HEK293 (cell line): ENCODE data around the gene FAM171A1.

Source experiments
- CTCF ChIA-PET: fragments of 350-600 bp; formaldehyde crosslinking; extraction: SDS; loops from one replicate; lab custom pipeline; 2021; ENCODE audit warnings: antibody characterized with exemption; lab: Yijun Ruan, JAX
- POLR2A ChIA-PET: fragments of 300-600 bp; formaldehyde crosslinking; extraction: SDS; loops from one replicate; lab custom pipeline; 2020; ENCODE audit warnings: antibody characterized with exemption, inconsistent platforms; lab: Yijun Ruan, JAX
- H3K27ac ChIP-seq: fragments of 200-500 bp; sonication (Bioruptor generic); 2 replicates; pipeline ENCODE4 v1.5.1; 2014; ENCODE audit warnings: low read depth, low read length, control low read depth, inconsistent platforms; ENCODE audit errors: extremely low read depth
- H3K36me3 ChIP-seq, 2 experiments: fragments of 200-500 bp in 1 of 2; sonication (Bioruptor generic) in 1 of 2; 1 replicate in 1 of 2; 2 replicates in 1 of 2; pipeline ENCODE4 v1.5.1; 2014 to 2017; ENCODE audit warnings: inconsistent platforms in 2 of 2, low read length in 2 of 2; ENCODE audit not compliant: control insufficient read depth in 2 of 2, insufficient read depth in 1 of 2
- H3K4me1 ChIP-seq: fragments of 200-500 bp; sonication (Bioruptor generic); 2 replicates; pipeline ENCODE4 v1.5.1; 2014; ENCODE audit warnings: mild to moderate bottlenecking, low read length, inconsistent platforms; ENCODE audit not compliant: control insufficient read depth, insufficient read depth
- H3K4me3 ChIP-seq: 2 replicates; pipeline ENCODE4 v1.5.1; 2011; ENCODE audit warnings: low read depth, mild to moderate bottlenecking, control low read depth, low read length, moderate library complexity
- H3K9me3 ChIP-seq: fragments of 200-500 bp; sonication (Bioruptor generic); 2 replicates; pipeline ENCODE4 v1.5.1; 2014; ENCODE audit warnings: low read depth, low read length, inconsistent platforms; ENCODE audit not compliant: control insufficient read depth, insufficient read depth
- MEIS1 ChIP-seq: sonication (generic); formaldehyde crosslinking; IDR thresholded peaks from 2 replicates; pipeline ENCODE4 v1.8.1; 2022; ENCODE audit warnings: missing genetic modification reagents, mild to moderate bottlenecking, borderline replicate concordance
- ZBTB1 ChIP-seq: fragments of 450-650 bp; formaldehyde crosslinking; IDR thresholded peaks from 2 replicates; pipeline ENCODE4 v1.5.1; 2016; ENCODE audit warnings: missing biosample characterization, missing genetic modification characterization
- ZBTB20 ChIP-seq: fragments of 450-650 bp; formaldehyde crosslinking; IDR thresholded peaks from 2 replicates; pipeline ENCODE4 v1.5.1; 2016; ENCODE audit warnings: missing biosample characterization, missing genetic modification characterization
- ZNF10 ChIP-seq: fragments of 450-650 bp; formaldehyde crosslinking; IDR thresholded peaks from 2 replicates; pipeline ENCODE4 v1.5.1; 2017; ENCODE audit warnings: missing biosample characterization, missing genetic modification characterization
- ZNF114 ChIP-seq: fragments of 450-650 bp; formaldehyde crosslinking; IDR thresholded peaks from 2 replicates; pipeline ENCODE4 v1.5.0; 2017; ENCODE audit warnings: missing biosample characterization, missing genetic modification characterization
- ZNF146 ChIP-seq: fragments of 450-650 bp; formaldehyde crosslinking; IDR thresholded peaks from 2 replicates; pipeline ENCODE4 v1.5.1; 2016; ENCODE audit warnings: missing biosample characterization, missing genetic modification characterization
- ZNF148 ChIP-seq: fragments of 450-650 bp; formaldehyde crosslinking; IDR thresholded peaks from 2 replicates; pipeline ENCODE4 v1.5.0; 2017; ENCODE audit warnings: missing biosample characterization, missing genetic modification characterization, borderline replicate concordance
- ZNF184 ChIP-seq: fragments of 450-650 bp; IDR thresholded peaks from 2 replicates; pipeline ENCODE4 v1.5.1; 2018; ENCODE audit warnings: missing biosample characterization, mild to moderate bottlenecking, missing genetic modification characterization
- ZNF214 ChIP-seq: fragments of 450-650 bp; formaldehyde crosslinking; IDR thresholded peaks from 2 replicates; pipeline ENCODE4 v1.5.1; 2017; ENCODE audit warnings: missing biosample characterization, mild to moderate bottlenecking, missing genetic modification characterization, borderline replicate concordance
- ZNF350 ChIP-seq: fragments of 450-650 bp; formaldehyde crosslinking; IDR thresholded peaks from 2 replicates; pipeline ENCODE4 v1.5.0; 2017; ENCODE audit warnings: missing biosample characterization, mild to moderate bottlenecking, missing genetic modification characterization
- ZNF366 ChIP-seq: fragments of 450-650 bp; formaldehyde crosslinking; conservative IDR thresholded peaks from 2 replicates; pipeline ENCODE4 v1.5.1; 2016; ENCODE audit warnings: missing biosample characterization, missing genetic modification characterization
- ZNF423 ChIP-seq: fragments of 450-650 bp; formaldehyde crosslinking; IDR thresholded peaks from 2 replicates; pipeline ENCODE4 v1.5.1; 2016; ENCODE audit warnings: missing biosample characterization, missing genetic modification characterization
- ZNF513 ChIP-seq: fragments of 450-650 bp; IDR thresholded peaks from 2 replicates; pipeline ENCODE4 v1.5.1; 2018; ENCODE audit warnings: missing biosample characterization, missing genetic modification characterization
- ZNF514 ChIP-seq: fragments of 450-650 bp; formaldehyde crosslinking; IDR thresholded peaks from 2 replicates; pipeline ENCODE4 v1.5.1; 2016; ENCODE audit warnings: missing biosample characterization, missing genetic modification characterization
- ZNF549 ChIP-seq: fragments of 450-650 bp; IDR thresholded peaks from 2 replicates; pipeline ENCODE4 v1.5.1; 2018; ENCODE audit warnings: missing biosample characterization, missing genetic modification characterization, mild to moderate bottlenecking, inconsistent platforms, moderate library complexity
- ZNF555 ChIP-seq: fragments of 450-650 bp; formaldehyde crosslinking; conservative IDR thresholded peaks from 2 replicates; pipeline ENCODE4 v1.5.1; 2017; ENCODE audit warnings: missing biosample characterization, mild to moderate bottlenecking, missing genetic modification characterization, inconsistent platforms
- ZNF747 ChIP-seq: fragments of 450-650 bp; formaldehyde crosslinking; IDR thresholded peaks from 2 replicates; pipeline ENCODE4 v1.5.1; 2016; ENCODE audit warnings: missing biosample characterization, missing genetic modification characterization
- ZSCAN23 ChIP-seq: fragments of 450-650 bp; formaldehyde crosslinking; IDR thresholded peaks from 2 replicates; pipeline ENCODE4 v1.5.1; 2016; ENCODE audit warnings: missing biosample characterization, missing genetic modification characterization
- TF ChIP-seq, protein P1 (sequence below): fragments of 450-650 bp; formaldehyde crosslinking; IDR thresholded peaks from 2 replicates; pipeline ENCODE4 v1.5.1; 2016; ENCODE audit warnings: missing biosample characterization, missing genetic modification characterization, low read depth

The FAM171A1 gene

GRCh38 chr10:15230257-15230656, 140.8 kb downstream of the FAM171A1 start (continued):
- no peak for TF ChIP-seq ZNF148 (tag by site-specific recombination)
- no peak for TF ChIP-seq ZNF146 (tag by site-specific recombination)
- TF ChIP-seq ZNF10 = no peak

- POLR2A ChIA-PET = no interaction called here
- no peaks in the 10 kb centered on the region for H3K9me3 ChIP-seq
- no peaks in the 10 kb centered on the region for H3K4me1 ChIP-seq
- H3K36me3 ChIP-seq = peaks cover 0 to 2% of the 10 kb centered on the region in 2 experiments; a peak in 1 of 3 replicates
- no peak overlapping the region for H3K4me3 ChIP-seq
- CTCF ChIA-PET = no interaction called here
- TF ChIP-seq ZNF148 (tag by site-specific recombination) (no peak), ZNF513 (tag by site-specific recombination) (peak; percentile 96)
- H3K27ac ChIP-seq = no peak overlapping the region
Measured at GRCh38 chr10:15229268-15229667, 141.8 kb downstream of the FAM171A1 start.

- ChIA-PET POLR2A (no interaction called here), CTCF (no interaction called here)
- no peak overlapping the region for H3K27ac ChIP-seq
Measured at GRCh38 chr10:15228426-15228825, 142.7 kb downstream of the FAM171A1 start.

GRCh38 chr10:15227611-15228372, 143.3 kb downstream of the FAM171A1 start:
- POLR2A ChIA-PET = no interaction called here
- TF ChIP-seq ZNF549 (tag by site-specific recombination) = no peak
- TF ChIP-seq ZNF214 (tag by site-specific recombination) = no peak
- no peak for TF ChIP-seq ZNF366 (tag by site-specific recombination)
- TF ChIP-seq ZNF423 (tag by site-specific recombination) = no peak
- TF ChIP-seq ZSCAN23 (tag by site-specific recombination) = no peak
- no peak for TF ChIP-seq ZBTB1 (tag by site-specific recombination)
- no peak for TF ChIP-seq ZNF747 (tag by site-specific recombination)
- TF ChIP-seq ZNF184 = no peak
- no peak for TF ChIP-seq MEIS1 (CRISPR knock-in tag)
- TF ChIP-seq ZNF555 (tag by site-specific recombination) = no peak

More at GRCh38 chr10:15228426-15228825, 142.7 kb downstream of the FAM171A1 start:
- TF ChIP-seq ZNF514 (tag by site-specific recombination) (no peak), ZNF114 (no peak), ZNF747 (tag by site-specific recombination) (no peak), ZBTB20 (tag by site-specific recombination) (no peak), ZNF350 (tag by site-specific recombination) (no peak)
- TF ChIP-seq, protein P1, sequence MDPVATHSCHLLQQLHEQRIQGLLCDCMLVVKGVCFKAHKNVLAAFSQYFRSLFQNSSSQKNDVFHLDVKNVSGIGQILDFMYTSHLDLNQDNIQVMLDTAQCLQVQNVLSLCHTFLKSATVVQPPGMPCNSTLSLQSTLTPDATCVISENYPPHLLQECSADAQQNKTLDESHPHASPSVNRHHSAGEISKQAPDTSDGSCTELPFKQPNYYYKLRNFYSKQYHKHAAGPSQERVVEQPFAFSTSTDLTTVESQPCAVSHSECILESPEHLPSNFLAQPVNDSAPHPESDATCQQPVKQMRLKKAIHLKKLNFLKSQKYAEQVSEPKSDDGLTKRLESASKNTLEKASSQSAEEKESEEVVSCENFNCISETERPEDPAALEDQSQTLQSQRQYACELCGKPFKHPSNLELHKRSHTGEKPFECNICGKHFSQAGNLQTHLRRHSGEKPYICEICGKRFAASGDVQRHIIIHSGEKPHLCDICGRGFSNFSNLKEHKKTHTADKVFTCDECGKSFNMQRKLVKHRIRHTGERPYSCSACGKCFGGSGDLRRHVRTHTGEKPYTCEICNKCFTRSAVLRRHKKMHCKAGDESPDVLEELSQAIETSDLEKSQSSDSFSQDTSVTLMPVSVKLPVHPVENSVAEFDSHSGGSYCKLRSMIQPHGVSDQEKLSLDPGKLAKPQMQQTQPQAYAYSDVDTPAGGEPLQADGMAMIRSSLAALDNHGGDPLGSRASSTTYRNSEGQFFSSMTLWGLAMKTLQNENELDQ (tag by site-specific recombination) = no peak
- TF ChIP-seq, all 188 proteins: peak for 0
- H3K9me3 ChIP-seq = no peaks in the 10 kb centered on the region
- no peaks in the 10 kb centered on the region for H3K4me1 ChIP-seq
- H3K4me3 ChIP-seq = no peak overlapping the region
- peaks cover 0 to 2% of the 10 kb centered on the region in 2 experiments; a peak in 1 of 3 replicates for H3K36me3 ChIP-seq

More at GRCh38 chr10:15227611-15228372, 143.3 kb downstream of the FAM171A1 start:
- peaks cover 0 to 2% of the 10 kb centered on the region in 2 experiments; a peak in 1 of 3 replicates for H3K36me3 ChIP-seq
- no peaks in the 10 kb centered on the region for H3K4me1 ChIP-seq
- CTCF ChIA-PET = no interaction called here
- H3K9me3 ChIP-seq = no peaks in the 10 kb centered on the region
- H3K4me3 ChIP-seq = no peak overlapping the region
- H3K27ac ChIP-seq = no peak overlapping the region
